Activated CD4-positive, alpha-beta T cell treated with anti-CD3 and anti-CD28 coated beads, Interleukin-2, amount 50 U/mL, for 16 hours (primary cell): Measurements from ENCODE around the gene ARHGEF28.

ENCODE experiments used
- DNase-seq: peaks from one replicate; pipeline ENCODE4 v3.0.0-alpha.2; 2020

Gene ARHGEF28

DNA sequence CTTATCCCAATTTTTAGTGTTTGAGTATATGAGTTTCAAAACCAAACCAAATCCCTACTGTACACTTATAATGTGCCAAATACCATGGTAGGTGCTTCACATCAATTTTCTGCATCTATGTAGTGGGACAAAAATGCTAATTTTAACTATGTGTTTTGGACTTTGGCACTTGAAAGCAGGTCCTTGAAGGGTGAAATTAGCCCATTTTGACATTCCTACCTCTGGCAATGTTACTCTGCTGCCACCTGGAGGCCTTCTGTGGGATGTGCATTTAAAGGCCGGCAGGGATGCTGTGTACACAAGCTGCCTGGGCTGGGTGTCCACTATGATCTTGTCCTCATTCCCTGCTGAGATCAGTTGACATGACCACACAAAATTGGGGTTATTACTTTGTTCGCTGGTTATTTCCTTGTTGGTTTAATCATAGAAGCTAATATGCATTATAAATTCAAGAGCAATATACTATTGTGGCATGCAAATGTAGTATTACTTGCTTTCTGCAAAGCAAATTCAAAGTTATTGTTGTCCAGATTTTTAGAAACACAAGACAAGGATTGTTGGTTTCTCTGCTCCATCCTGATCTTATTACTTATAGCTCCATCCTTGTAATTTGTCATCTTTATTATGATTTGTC is 166.8 kb downstream of the ARHGEF28 start:
- DNase-seq = peak; percentile 71

DNA sequence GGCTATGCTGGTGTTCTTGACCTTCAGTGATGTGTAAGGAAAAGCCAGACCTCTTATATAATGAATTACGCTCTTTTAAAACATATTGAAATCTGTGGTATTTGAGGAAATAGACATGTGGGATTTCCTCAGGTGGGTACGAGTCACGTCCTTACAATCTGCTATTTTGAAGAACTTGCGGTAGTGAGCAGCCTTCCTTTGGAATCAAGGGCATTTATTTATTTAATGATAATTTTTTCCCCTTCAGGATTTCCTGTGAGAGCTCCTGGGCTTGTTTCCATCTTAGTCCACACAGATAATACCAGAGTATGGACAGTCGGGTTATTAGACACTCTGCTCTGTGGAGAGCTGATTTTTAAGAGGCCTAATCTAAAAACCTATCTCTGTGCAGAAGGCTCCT is 167.9 kb downstream of the ARHGEF28 start:
- no peak for DNase-seq

DNA sequence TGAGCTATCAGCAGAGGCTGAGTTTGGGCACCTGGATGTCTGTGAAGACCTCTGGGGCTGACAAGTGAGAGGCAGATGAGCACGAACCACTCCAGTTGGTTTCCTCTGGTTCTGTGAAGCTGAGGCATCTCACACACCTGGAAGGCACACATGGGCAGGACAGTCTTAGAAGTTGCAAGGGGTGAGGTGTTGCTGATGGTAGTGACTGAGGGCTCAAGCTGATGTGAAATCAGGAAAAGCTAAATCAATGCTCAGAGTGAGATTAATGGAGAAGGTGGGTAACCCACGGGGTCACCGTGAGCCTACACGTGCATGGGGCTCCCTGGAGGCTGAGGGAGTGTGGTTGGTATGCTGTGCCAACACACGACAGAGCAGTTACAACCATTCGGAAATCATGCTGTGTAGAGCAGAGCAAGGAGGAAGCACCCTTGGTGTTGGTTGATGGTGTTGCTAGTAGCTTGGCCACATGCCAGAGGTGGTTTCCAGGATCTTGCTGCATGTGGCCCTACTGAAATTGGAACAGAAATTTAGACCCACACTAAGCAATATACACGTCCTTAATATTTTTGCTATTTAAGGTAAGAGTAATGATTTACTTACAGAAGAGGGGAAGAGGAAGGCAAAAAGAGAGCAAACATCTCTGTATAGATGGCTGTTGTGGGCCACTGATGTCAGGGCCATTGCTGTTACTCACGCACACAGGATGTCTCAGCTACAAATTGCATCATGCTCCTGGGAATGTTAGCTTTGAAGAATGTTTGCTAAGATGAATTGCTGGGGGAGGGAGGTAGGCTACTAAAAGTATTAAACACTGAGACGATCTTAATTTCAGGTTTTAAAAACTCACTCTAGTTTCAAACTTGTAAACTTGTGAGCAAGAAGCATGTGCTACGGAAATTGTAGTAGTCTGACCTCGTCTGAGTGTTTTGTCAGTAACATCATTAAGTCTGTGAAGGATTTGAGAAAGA is 170.5 kb downstream of the ARHGEF28 start:
- no peak for DNase-seq

DNA sequence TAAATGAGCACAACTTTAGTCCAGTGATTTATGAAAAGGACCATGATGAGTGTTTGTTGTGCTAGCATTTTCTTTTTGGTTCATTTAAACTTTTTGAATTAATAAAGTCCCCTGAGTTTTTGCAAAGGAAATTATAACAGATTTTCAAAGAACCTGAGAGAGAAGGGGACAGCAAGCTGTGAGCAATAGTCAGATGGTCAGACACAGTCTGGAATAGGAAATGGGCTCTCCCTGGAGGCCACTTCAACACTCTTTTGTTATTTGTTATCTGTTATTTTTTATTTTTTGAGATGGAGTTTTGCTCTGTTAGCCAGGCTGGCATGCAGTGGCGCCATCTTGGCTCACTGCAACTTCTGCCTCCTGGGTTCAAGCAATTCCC is 171.1 kb downstream of the ARHGEF28 start:
- no peak for DNase-seq

DNA sequence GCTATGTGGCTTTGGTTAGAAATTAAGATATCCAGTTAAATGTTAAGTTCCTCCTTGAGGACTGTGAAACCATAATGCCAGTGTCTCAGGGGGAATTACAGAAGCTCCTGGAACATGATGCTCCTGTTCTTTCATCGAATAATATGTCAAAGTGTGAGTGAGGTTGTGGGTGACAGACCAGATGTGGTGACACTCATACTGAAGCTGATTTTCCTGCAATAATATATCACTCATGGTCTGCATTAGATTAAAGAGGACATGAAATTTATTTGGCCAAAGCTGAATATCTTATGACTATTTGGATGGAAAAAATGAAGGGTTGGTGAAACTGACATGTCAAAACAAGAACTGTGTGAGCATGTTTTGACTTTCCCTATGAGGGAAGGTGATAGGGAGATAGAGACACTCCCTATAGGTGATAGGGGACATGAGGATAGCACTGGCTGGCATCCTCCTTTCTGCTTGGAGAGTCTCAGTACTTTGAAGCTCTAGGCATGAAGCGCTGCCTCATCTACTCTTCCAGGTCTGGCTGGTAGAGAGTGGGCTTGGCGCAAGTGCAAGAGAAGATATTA is 173.5 kb downstream of the ARHGEF28 start:
- no peak for DNase-seq

DNA sequence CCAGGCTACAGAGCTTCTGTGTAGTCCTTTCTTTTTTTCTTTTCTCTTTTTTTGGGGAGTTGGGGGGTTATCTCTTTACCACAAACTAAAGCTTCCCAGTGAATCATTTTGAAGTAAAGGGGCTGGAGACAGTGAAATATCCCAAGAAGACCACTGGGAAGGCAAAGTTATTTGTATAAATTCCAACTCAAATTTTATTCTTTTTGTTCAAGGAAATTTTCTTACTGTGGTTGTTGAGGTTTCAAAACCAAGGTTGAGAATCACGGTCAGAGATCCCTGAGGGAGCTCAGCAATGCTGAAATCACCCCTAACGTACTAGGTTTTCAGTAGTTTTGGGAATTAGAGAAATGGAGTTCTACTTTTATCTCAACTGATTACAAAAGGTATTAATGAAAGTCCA is 175.7 kb downstream of the ARHGEF28 start:
- DNase-seq = no peak

DNA sequence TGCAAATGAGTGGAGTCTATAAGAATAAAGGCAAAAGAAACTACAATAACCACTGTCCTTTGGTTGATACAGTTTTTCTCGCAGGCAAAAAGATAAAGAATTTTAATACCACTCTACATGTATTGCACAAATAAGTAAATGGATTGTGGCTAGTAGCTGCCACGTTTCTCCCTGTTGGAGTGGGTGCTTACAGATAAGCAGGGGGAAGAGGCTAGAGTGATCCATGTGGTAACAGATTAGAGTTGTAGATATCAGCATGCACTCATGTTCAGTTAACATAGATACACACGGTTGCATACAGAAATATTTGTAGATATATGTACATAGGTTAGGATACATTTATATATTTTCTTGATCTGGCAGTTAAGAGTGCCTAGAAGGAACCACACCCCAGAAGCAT is 179.5 kb downstream of the ARHGEF28 start:
- DNase-seq = no peak

DNA sequence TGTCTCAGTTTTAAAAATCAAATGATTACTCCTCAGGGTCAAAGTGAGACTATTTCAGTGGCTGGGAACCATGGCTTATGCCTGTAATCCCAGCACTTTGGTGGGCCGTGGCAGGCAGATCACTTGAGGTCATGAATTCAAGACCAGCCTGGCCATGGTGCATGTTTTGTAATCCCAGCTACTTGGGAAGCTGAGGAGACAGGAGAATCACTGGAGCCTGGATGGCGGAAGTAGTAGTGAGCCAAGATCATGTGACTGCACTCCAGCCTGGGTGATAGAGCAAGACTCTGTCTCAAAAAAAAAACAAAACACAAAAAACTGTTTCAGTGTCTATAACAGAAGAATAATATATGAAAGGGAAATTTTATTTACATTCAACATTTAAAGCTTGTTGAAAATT is 182.9 kb downstream of the ARHGEF28 start:
- no peak for DNase-seq

DNA sequence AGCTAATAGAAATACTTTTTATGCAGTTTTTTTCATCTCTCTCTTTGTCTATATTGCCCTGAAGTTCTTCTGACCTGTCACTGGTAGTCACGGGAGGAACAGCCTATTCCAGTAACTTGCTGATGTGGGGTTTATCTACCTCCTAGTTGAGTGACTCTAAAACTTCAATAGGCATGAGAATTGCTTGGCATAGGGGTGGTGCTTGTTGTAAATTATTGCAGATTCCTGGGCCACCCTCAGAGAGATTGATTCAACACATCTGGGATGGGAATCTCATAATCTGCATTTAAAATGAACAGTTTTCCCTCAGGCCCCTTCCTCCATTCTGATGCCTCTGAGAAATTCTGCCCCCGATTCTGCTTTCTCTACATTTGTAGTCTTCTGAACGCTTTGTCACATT is 184.4 kb downstream of the ARHGEF28 start:
- DNase-seq = no peak

DNA sequence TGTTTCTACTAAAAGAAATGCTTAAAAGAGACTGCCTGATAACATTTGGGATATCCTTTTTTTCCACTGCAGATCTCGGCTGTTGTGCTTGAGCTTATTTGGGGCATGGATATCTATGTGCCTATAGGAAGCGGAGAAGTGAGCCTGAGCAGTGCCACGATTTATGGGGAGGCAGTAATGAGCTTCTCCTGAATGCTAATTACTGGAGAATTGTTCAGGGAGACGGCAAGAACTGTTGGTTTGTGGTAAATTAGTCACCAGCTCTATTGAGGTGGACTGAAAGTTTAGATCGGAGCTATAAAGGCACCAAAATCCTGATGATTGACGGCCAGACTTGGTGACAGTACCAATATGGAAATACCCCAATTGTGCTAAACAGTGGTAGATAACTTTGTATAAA is 186.5 kb downstream of the ARHGEF28 start:
- no peak for DNase-seq

DNA sequence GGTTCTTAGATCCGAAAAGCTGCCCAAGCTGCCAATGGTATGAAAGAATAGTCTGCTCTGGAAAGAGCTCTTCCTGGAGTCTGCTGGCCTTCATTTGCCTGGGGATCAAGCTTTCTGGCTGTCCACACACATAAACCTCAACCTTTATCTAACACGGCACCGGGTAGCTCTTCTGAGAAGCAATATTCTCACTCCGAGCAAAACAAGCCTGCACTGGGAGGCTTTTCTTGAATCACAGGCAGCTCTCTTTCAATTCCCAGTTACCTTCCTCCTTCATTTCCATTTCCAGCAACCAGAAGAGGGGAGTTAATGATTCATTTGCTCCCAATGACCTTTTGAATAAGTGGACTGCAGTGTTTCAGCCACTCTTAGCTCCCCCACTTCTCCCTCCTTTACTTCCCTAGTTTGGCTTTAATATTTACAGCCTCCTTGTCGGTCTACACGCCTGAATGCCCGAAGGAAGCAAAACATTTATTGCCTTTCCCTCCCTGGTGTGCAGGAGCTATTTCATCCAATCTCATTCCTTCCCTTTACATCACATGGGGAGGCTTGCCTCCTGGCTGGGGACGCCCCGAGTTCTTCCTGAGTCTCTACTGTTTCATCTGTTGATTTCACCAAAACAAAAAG is 187.1 kb downstream of the ARHGEF28 start:
- DNase-seq = no peak

DNA sequence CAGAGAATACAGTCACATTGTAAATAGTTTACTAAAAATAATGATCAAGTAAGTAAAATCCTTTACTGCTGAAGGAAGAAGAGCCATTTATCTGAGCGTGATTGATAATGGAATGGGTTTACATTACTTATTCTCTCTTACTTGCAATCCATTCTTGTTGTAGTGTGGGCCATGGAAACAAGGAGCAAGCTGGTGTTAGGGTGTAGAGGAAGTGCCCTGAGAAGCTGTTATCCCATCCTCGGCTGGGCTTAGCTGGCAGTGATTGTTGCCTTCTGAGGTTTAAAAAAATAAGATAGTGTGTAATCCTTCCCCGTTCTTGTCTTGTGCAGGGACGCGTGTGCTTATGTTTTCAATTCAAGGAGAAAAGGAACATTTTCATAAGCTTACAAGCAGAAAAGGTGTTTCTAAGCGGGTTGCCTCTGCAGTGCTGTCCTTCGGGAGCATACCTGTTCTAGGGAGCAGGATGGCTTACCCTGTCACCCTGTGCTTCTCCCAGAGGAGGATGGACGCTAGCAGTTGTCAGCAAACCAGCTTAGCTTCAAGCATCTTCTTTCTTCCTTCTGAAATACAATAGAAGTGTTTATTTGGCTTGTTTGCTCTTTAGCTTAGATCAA is 188.3 kb downstream of the ARHGEF28 start:
- no peak for DNase-seq

DNA sequence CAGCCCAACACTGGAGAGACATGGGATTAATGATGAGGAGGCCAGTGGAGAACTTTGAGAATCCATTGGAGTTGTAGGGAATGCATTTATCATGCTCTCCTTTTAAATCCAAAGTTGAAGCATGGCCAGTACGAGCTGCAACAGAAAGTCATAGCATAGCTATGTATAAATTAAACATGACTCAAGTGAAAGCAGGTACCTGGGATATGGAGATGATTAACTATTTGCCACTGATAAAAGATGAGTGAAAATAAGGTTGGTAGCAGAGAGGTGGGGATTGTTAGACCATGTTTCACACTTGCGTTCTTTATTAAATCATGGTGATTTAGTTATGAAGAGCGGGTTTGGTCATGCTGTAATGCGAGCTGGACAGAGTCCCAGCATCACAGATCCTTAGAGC is 189.6 kb downstream of the ARHGEF28 start:
- DNase-seq = no peak

DNA sequence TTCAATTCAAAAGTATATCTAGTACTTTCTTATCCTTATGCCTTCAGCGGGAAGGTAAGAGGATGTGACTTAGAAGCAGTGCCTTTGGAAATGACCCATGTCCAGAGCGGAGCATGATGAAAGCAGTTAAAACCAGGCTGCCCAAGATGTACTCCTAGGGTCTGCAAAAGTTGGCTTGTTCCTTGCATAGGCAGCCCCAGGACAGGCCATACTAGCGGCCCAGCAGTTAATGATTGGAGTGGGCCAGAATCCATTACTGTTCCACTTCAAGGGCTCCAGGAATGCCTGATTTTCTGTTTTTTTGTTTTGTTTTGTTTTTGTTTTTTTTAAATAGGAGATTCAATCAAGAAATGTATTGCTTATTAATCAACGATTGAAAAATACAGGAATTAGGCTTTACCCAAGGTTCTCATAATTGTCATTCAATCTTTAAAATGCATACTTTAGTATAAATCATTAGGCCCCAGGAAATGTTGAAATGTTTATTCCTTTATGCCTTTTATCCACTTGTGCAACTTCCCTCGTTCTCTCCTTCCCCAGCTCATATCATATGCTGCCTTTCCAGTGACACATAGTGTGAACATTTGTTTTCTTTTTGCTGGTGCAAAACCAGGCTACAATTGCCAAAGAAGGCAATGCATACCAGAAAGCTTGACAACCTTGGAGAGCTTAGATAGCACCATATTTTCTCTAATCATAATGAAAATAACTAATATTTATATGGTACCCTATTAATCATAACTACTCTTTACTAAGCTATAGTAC is 190.8 kb downstream of the ARHGEF28 start:
- DNase-seq = no peak

DNA sequence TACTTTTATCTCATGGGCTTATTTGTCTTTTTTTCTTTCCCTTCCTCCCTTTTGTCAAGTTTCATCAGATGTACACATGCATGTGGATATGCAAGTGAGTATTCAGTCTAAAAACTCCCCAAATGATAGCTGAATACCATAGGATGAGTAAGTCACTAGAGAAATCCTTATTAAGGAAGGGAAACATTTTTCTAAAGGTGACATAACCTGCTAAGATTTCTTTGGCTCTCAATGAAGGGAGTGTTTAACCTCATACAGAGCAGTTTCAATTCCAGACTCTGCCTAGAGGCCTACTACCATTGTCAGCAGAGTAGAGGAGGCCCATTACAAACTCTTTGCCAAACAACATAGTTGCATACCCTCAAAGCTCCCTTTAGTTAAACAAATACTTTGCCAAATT is 192.4 kb downstream of the ARHGEF28 start:
- no peak for DNase-seq

DNA sequence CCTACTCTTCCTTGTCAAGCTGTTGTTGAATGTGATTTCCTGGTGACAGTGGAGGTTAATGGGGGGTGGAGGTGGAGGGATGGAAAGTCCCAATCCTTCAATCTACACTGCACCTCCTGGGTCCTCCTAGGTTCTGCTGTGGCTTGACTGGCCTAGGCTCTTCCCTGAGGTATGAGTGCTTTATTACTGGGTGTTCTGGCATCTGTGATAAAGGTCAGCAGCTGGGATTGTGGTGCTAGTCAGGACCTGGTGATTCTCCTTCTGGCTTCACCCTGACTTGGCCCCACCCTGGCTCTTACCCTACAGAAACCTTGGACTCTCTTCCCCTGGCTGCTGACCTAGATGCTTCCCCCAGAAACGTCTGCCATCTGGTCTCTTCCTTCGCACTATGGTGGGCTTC is 194.3 kb downstream of the ARHGEF28 start:
- DNase-seq = no peak

DNA sequence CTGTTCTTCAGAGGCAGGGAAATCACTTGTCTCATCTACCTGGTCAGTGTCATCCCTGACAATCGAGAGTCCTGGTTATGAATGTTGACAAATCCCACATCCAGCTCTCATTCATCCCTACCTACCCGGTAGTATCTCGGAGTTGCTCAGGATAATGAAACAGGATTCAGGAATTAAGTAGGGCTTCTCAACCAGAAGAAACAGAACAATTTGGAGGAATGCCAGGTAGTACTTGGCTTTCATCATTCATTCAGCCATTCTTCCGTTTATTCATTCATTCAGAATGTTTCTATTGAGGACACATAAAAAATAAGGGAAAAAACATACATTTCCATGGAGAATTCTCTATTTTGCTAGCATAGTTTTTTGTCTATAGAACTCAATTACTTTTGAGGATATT is 195.0 kb downstream of the ARHGEF28 start:
- DNase-seq = no peak

DNA sequence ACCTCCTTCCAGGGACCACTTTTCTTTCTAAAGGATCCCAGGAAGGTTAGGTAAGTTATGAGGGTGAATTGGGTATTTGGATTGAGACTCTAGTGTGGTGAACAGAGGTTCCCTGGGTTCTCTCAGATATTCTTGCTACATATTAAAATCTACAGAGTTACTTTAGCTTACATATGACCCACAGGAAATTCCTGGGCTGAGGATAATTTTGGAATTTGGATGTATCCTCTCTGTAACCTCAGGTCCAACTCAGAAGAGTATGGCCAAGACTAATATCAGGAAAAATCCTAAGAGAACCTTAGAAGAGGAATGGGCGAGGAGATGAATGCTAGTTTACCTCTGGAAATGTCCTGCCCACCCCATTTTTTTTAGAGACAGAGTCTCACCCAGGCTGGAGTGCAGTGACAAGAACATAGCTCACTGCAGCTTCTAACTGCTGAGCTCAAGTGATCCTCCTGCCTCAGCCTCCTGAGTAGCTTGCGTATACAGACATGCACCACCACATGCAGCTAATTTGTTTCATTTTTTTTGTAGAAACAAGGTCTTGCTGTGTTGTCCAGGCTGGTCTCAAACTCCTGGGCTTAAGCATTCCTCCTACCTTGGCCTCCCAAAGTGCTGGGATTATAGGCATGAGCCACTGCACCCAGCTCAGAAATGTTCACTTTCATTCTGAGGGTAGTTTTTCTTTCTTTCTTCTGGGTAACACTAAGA is 196.4 kb downstream of the ARHGEF28 start:
- no peak for DNase-seq

DNA sequence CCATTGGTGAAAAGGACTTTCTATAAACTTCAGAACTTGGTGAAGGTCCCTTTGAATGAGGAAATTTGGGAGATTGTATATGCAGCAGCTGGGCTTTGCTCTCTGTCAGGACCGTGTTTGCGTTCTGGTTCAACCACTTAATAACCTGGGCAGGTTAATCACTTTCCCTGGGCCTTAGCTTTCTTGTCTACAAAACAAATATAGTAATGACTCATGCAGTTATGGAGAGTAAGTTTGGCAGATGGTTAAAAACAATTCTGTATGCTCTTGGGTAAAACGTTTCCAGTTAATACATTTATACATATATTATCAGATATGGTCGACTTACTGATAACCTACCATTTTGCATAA is 197.0 kb downstream of the ARHGEF28 start:
- no peak for DNase-seq

DNA sequence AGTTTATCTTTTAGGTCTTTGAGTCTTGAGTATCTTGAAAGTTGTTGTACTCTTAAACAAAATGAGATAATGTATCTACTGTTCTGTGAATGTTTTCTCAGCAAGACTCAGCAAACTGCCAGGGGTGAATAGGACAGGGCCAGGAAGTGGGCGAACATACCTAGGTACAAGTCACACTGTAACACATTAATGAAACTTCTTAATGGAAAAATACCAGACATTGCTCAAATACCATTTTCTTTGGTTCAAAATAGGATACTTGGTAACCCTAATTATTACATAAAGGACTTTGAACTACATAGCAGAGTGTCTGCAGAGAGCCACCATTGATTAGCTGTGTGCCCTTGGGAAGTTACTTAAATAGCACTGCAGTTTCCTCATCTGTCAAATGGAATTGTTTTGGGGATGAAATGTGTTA is 197.5 kb downstream of the ARHGEF28 start:
- no peak for DNase-seq

DNA sequence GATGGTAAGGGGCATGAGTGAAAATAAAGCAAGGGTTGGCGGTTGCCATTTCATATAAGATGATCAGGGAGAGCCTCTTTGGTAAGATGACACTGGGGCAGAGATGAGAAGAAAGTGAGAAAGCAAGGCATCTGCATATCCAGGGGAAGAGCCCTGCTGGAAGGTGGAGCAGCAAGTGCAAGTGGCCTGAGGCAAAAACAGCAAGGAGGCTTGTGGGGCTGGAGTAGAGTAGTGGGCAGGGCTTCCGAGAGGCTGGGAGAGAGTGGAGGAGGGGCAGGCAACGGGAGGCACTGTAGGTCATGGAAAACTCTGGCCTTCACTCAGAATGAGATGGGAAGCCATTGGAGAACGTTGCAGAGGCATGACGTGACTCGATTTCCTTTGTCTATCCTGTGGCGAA is 199.2 kb downstream of the ARHGEF28 start:
- no peak for DNase-seq

DNA sequence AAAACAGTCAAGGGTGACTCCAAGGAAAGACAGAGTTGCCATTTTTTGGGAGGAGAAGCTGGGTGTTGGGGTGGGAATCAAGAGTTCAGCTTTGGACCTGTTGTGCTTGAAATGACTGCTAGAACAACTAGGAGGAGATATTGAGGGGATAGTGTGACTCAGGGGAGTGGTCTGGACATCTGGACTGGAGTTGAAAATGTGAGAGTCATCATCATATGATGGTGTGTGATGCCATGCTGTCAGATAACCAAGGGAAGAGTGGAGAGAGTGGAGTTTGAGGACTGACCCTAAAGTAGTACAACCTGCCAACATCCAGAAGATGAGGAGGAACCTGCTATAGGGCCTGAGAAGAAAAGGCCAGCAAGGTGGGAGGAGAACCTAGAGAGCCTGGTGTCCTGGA is 199.7 kb downstream of the ARHGEF28 start:
- DNase-seq = no peak
